ENCODE results near the gene ZYX.

Gene ZYX

GRCh38 chr7:143380260-143380645 lies 892 bp upstream of the ZYX start:
- in situ Hi-C loops (cut with MboI; ENCODE audit: low pct_unique_long_range_greater_than_20kb, low sequenced_read_pairs, unreplicated experiment) = no loop called here
- peak; percentile 89 for DNase-seq (ENCODE audit: low spot score)
- peak; percentile 83 for TF ChIP-seq CTCF (IDR thresholded peaks at IDR 0.05; ENCODE audit: extremely low read depth, insufficient read depth, missing control alignments)

- peak; percentile 69 for DNase-seq (ENCODE audit: low spot score)
- in situ Hi-C loops (cut with MboI; ENCODE audit: low pct_unique_long_range_greater_than_20kb, low sequenced_read_pairs, unreplicated experiment) = no loop called here
Measured at GRCh38 chr7:143381427-143382125, 431 bp downstream of the ZYX start.

GRCh38 chr7:143382126-143382790 lies 1.1 kb downstream of the ZYX start:
- no peak for TF ChIP-seq CTCF (IDR thresholded peaks at IDR 0.05; ENCODE audit: extremely low read depth, insufficient read depth, missing control alignments)
- DNase-seq (ENCODE audit: low spot score) = no peak
- in situ Hi-C loops (cut with MboI; ENCODE audit: low pct_unique_long_range_greater_than_20kb, low sequenced_read_pairs, unreplicated experiment) = no loop called here

More at GRCh38 chr7:143381427-143382125, 431 bp downstream of the ZYX start:
- no peak for TF ChIP-seq CTCF (IDR thresholded peaks at IDR 0.05; ENCODE audit: extremely low read depth, insufficient read depth, missing control alignments)

- in situ Hi-C loops (cut with MboI; ENCODE audit: low pct_unique_long_range_greater_than_20kb, low sequenced_read_pairs, unreplicated experiment) = no loop called here
- no peak for DNase-seq (ENCODE audit: low spot score)
- TF ChIP-seq CTCF (IDR thresholded peaks at IDR 0.05; ENCODE audit: extremely low read depth, insufficient read depth, missing control alignments) = no peak
Measured at GRCh38 chr7:143382791-143383641, 1.9 kb downstream of the ZYX start.

GRCh38 chr7:143383642-143383957 lies 2.5 kb downstream of the ZYX start:
- TF ChIP-seq CTCF (IDR thresholded peaks at IDR 0.05; ENCODE audit: extremely low read depth, insufficient read depth, missing control alignments) = no peak
- DNase-seq (ENCODE audit: low spot score) = no peak
- in situ Hi-C loops (cut with MboI; ENCODE audit: low pct_unique_long_range_greater_than_20kb, low sequenced_read_pairs, unreplicated experiment) = no loop called here

GRCh38 chr7:143384148-143384547 lies 3.0 kb downstream of the ZYX start:
- no peak for TF ChIP-seq CTCF (IDR thresholded peaks at IDR 0.05; ENCODE audit: extremely low read depth, insufficient read depth, missing control alignments)
- DNase-seq (ENCODE audit: low spot score) = no peak
- in situ Hi-C loops (cut with MboI; ENCODE audit: low pct_unique_long_range_greater_than_20kb, low sequenced_read_pairs, unreplicated experiment) = no loop called here

All from GM13977 (cell line).